NCI-H524 (cell line): ENCODE results near the gene LTB.
A peak's percentile ranks its signal among the peaks of the same experiment; 100 is the strongest.

ENCODE experiments used
- DNase-seq, 2 experiments: peaks; one replicate each; lab custom pipeline; 2025; lab: John Stamatoyannopoulos, UW

Gene LTB, protein sequence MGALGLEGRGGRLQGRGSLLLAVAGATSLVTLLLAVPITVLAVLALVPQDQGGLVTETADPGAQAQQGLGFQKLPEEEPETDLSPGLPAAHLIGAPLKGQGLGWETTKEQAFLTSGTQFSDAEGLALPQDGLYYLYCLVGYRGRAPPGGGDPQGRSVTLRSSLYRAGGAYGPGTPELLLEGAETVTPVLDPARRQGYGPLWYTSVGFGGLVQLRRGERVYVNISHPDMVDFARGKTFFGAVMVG

DNA sequence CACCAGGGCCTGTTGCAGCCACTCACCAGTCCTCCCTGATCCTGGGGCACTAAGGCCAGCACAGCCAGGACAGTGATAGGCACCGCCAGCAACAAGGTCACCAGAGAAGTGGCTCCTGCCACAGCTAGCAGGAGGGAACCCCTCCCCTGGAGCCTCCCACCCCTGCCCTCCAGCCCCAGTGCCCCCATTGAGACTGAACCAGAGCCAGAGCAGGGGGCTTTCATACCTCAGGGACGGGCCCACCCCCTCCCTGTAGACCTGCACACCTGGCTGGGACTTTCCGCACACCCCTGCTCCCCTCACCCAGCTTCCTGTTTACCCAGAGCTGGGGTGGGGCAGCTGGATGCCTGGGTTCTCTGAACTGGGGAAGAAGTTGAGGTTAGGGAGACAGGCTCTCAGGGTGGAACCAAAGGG is at the start of gene LTB:
Gene LTB, minus strand, starts transcription at position 195 of the 414 bp plus-strand sequence. Its CDS starts 7 bp downstream, at position 188.
- no peak for DNase-seq

- DNase-seq = no peak
Observed at GRCh38 chr6:31631681-31632278, 49.6 kb upstream of the LTB start.

- DNase-seq = no peak
Observed at GRCh38 chr6:31631209-31631608, 49.0 kb upstream of the LTB start.

- no peak for DNase-seq
Observed at GRCh38 chr6:31630177-31630934, 48.1 kb upstream of the LTB start.

DNA sequence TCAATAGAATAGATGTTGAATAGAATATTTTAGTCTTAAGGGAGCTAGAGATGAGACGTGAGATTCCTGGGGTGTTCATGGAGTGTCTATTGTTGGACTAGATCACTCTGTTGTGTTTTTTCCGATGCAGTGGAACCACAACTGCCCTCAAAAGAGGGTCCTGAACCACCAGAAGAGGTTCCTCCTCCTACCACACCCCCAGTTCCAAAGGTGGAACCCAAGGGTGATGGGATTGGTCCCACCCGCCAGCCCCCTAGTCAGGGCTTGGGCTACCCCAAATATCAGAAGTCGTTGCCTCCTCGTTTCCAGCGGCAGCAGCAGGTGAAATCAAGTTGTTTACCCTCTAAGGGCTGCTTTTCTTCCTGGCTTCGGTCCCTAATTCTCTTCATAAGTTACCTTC is 46.8 kb upstream of the LTB start:
- DNase-seq = no peak

GRCh38 chr6:31627690-31628287 is 45.6 kb upstream of the LTB start:
- DNase-seq = no peak

GRCh38 chr6:31626952-31627351 is 44.7 kb upstream of the LTB start:
- DNase-seq = no peak

- no peak for DNase-seq
Observed at GRCh38 chr6:31624070-31624469, 41.8 kb upstream of the LTB start.

- no peak for DNase-seq
Observed at GRCh38 chr6:31622684-31623091, 40.5 kb upstream of the LTB start.

DNA sequence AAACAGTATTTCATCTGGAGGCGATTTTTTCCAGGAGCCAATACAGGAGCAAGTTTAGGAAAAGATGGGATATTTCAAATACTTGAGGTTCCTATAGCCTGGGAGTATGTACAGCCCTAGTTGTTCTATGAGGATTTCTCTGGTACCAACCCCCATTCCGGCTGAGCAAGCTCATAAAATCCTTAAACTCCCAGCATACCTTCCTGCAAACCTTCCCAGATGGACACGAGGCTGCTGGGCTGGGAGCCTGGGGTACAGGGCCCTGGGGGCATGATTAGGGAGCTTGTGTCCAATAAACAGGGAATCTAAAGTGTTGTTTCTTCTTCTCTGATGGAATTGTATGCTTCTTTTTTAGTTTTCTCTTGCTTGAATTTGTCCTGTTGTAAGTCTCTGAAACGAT is 39.8 kb upstream of the LTB start:
- no peak for DNase-seq

DNA sequence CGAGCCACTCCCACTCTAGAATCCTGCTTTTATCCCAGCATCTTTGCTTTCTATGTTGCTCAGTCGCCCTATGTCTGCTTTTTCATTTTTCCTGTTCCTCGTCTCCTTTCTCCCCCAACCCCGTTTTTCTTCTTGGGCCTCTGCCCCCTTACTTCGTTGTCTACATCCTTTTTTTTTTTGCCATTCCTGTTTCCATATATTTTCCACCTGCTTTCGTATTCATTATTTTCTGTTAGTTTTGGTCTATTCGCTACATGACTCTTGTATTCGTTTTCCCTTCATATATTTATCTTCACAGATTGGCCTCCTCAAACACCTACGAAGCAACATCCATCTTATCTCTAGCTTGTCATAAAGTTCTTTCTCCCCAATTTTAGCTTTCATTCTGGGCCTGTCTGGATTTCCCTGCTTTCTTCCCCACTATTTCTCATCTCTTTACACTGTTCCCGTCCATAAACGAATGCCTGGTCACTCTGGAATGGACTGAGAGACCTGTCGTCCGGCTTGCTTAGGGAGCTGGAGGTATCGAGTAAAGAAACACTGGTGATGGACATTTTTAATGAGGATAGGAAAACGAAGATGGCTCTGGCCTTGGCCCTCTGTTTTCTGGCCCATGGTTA is 39.2 kb upstream of the LTB start:
- no peak for DNase-seq

- DNase-seq = peak in 1 of 2 experiments; percentile 75
Observed at GRCh38 chr6:31620586-31621319, 38.5 kb upstream of the LTB start, which contains the start of gene PRRC2A. TSS of gene PRRC2A (plus strand) at chr6:31620715. CDS start at chr6:31622790, 2,075 bp downstream.

GRCh38 chr6:31619805-31620585 is 37.8 kb upstream of the LTB start:
- DNase-seq = peak; percentile 98

- DNase-seq = peak in 1 of 2 experiments; percentile 29
Observed at GRCh38 chr6:31617010-31617409, 34.8 kb upstream of the LTB start.

- DNase-seq = no peak
Observed at GRCh38 chr6:31615748-31616147, 33.5 kb upstream of the LTB start.

DNA sequence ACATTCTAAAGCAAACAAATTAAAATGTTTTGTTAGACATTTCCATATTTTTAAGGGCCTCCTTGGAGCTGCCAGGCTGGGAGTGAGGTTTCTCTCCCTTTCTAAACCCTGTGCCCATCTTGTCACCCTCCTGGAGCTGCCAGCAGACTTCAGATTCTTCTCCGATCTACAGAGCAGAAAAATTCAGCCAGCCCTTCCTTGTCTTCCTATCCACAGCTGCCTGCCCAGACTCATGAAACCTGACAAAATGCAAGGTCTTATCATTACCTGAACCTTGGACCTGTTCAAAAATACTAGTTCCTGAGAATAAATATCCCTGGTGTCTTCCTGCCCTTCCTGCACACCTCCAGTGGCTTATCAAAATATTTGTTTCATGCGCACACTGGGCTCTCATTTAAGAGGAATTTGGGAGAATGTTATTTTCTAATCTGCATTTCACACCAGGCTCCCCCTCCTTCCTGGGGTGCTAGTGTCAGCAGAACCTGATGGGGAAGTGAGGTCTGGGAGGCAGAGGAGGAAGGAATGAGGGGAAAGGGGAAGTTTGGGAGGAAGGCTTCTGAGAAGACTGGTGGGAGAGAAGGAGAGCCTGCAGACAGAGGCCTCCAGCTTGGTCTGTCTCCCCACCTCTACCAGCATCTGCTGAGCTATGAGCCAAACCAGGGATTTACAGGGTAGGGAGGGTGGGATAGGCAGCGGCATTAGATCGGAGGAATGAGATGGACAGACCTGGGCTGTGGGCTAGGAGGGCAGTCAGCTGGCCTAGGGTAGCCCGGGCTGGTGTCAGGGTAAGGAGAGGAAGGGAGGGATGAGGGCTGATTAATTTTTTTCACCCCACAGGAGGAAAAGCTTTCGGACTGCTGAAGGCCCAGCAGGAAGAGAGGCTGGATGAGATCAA is 32.7 kb upstream of the LTB start, which contains the start of gene AIF1:
Gene AIF1, plus strand, starts transcription at position 551 of the 895 bp plus-strand sequence. Its CDS starts 96 bp downstream, at position 647.
- DNase-seq = no peak

DNA sequence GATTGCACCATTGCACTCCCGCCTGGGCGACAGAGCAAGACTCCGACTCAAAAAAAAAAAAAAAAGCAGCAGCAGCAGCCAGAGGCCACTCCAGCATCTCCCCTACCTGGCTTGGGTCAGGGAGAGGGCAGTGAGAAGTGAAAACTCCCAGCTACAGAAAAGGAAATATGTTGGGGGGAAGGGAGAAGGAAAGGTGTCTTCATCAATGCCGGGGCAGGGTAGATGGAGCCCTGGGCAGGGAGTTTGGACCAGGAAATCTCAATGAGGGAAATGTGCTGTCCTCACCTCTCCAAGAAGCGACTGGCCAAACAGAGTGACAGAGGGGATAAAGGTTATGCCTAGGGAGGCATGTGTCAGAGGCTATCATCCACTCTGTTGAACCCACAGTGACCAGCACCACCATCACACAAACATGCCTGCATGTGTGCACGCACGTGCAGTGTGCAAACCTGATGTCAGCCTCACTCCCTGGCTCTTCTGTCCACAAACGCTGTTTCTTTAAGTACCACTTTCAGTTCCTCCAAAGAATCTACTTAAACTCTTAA is 31.9 kb upstream of the LTB start:
- no peak for DNase-seq

DNA sequence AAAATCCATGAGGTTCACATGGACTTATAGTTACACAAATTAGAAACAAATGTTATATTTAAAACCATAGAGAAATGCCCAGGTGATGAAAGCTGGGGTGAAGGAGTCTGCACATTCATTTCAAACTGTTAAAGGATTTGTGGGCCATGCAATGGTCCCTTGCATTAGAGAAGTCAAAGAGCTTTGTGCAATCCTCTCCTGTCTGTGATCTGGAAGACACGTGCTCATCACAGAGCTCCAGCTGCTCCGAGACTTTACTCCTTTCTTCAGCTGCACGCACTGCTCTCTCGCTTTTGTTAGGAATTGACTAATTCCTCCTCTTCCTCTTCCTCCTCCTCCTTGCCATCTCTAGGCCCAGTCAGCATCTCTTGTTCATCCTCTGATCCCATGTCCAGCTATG is 28.7 kb upstream of the LTB start:
- no peak for DNase-seq
